SK-N-SH (cell line): Measurements from ENCODE around the gene PABPN1L. TPM values are rescaled to one million over a fixed set of nuclear protein-coding genes. Genes with fewer than 3 reads are reported as not detected.

Experiments
- CTCF ChIA-PET: fragments of 300-600, 350-600 bp; formaldehyde crosslinking; extraction: SDS; loops from one replicate; lab custom pipeline; 2021; lab: Yijun Ruan, JAX
- POLR2A ChIA-PET: fragments of 350-600 bp; sonication (Branson Sonifier 250); formaldehyde crosslinking; extraction: SDS; loops from one replicate; lab custom pipeline; 2020; ENCODE audit warnings: antibody characterized with exemption, inconsistent platforms; lab: Yijun Ruan, JAX
- DNase-seq: peaks from one replicate; pipeline ENCODE4 v3.0.0; 2012
- H2AFZ ChIP-seq: fragments of 200-600 bp; sonication (generic); 2 replicates; pipeline ENCODE4 v1.8.1; 2016; ENCODE audit warnings: antibody characterized with exemption, mild to moderate bottlenecking, low read depth
- H3F3A ChIP-seq: fragments of 200-600 bp; sonication (generic); replicated peaks from 2 replicates; pipeline ENCODE3; 2016; ENCODE audit warnings: antibody characterized with exemption, mild to moderate bottlenecking; ENCODE audit not compliant: insufficient read depth
- H3K27ac ChIP-seq, 2 experiments: fragments of 200-500 bp in 1 of 2; fragments of 200-600 bp in 1 of 2; sonication (Bioruptor generic) in 1 of 2; sonication (generic), shearing (Covaris generic) in 1 of 2; 2 replicates each; pipeline versions ENCODE4 v1.5.1 to v1.6.1; 2014 to 2016; ENCODE audit warnings: low read depth in 2 of 2, inconsistent platforms in 1 of 2, low read length in 1 of 2, mild to moderate bottlenecking in 1 of 2, mixed read lengths in 1 of 2
- H3K27me3 ChIP-seq: fragments of 200-600 bp; sonication (generic), shearing (Covaris generic); 2 replicates; pipeline ENCODE4 v1.6.1; 2016; ENCODE audit warnings: mixed run types; ENCODE audit not compliant: insufficient read depth
- H3K36me3 ChIP-seq, 2 experiments: fragments of 200-500 bp in 1 of 2; fragments of 200-600 bp in 1 of 2; sonication (Bioruptor generic) in 1 of 2; sonication (generic) in 1 of 2; replicated peaks in 1 of 2; 2 replicates each; pipeline versions ENCODE3 to v1.5.1; 2014 to 2016; ENCODE audit warnings: low read length in 1 of 2, mild to moderate bottlenecking in 1 of 2; ENCODE audit not compliant: insufficient read depth in 2 of 2, control insufficient read depth in 1 of 2
- H3K4me1 ChIP-seq, 2 experiments: fragments of 200-500 bp in 1 of 2; fragments of 200-600 bp in 1 of 2; sonication (Bioruptor generic) in 1 of 2; sonication (generic), shearing (Covaris generic) in 1 of 2; 2 replicates each; pipeline versions ENCODE4 v1.5.1 to v1.6.1; 2014 to 2016; ENCODE audit warnings: low read depth in 1 of 2, low read length in 1 of 2, mixed run types in 1 of 2; ENCODE audit not compliant: insufficient read depth in 2 of 2, control insufficient read depth in 1 of 2
- H3K4me2 ChIP-seq: fragments of 200-600 bp; sonication (generic), shearing (Covaris generic); 2 replicates; pipeline ENCODE4 v1.6.1; 2017; ENCODE audit warnings: mixed run types
- H3K4me3 ChIP-seq, 2 experiments: fragments of 200-500 bp in 1 of 2; fragments of 200-600 bp in 1 of 2; sonication (Bioruptor generic) in 1 of 2; sonication (generic), shearing (Covaris generic) in 1 of 2; 2 replicates each; pipeline versions ENCODE4 v1.5.1 to v1.8.1; 2014 to 2016; ENCODE audit warnings: low read depth in 2 of 2, inconsistent platforms in 1 of 2, low read length in 1 of 2, mild to moderate bottlenecking in 1 of 2, mixed read lengths in 1 of 2, moderate library complexity in 1 of 2
- H3K79me2 ChIP-seq: fragments of 200-600 bp; sonication (generic); 2 replicates; pipeline ENCODE4 v1.8.1; 2017; ENCODE audit warnings: mild to moderate bottlenecking; ENCODE audit not compliant: insufficient read depth
- H3K9ac ChIP-seq: fragments of 200-600 bp; sonication (generic); 2 replicates; pipeline ENCODE4 v1.6.1; 2017; ENCODE audit warnings: mixed run types
- H3K9me2 ChIP-seq: fragments of 200-600 bp; sonication (generic); 2 replicates; pipeline ENCODE4 v1.6.1; 2017; ENCODE audit warnings: mixed run types
- H3K9me3 ChIP-seq: fragments of 200-600 bp; sonication (generic); 2 replicates; pipeline ENCODE4 v1.6.1; 2017; ENCODE audit warnings: mixed run types, mild to moderate bottlenecking, moderate library complexity
- H4K20me1 ChIP-seq: fragments of 200-600 bp; sonication (generic); 2 replicates; pipeline ENCODE4 v1.6.1; 2017; ENCODE audit warnings: mild to moderate bottlenecking, mixed run types; ENCODE audit not compliant: insufficient read depth
- FOSL2 ChIP-seq: IDR thresholded peaks from 2 replicates; pipeline ENCODE4 v1.4.0; 2012; ENCODE audit warnings: low read depth, mild to moderate bottlenecking, moderate library complexity, borderline replicate concordance
- FOXJ3 ChIP-seq: sonication (generic); formaldehyde crosslinking; IDR thresholded peaks from 2 replicates; pipeline ENCODE4 v1.5.1; 2020; ENCODE audit warnings: mild to moderate bottlenecking, missing genetic modification reagents
- GATA2 ChIP-seq: sonication (generic); formaldehyde crosslinking; IDR thresholded peaks from 2 replicates; pipeline ENCODE4 v1.5.0; 2020; ENCODE audit warnings: mild to moderate bottlenecking, missing genetic modification reagents
- MEF2A ChIP-seq: IDR thresholded peaks from 2 replicates; pipeline ENCODE4 v1.4.0; 2012; ENCODE audit warnings: low read depth, borderline replicate concordance
- MXI1 ChIP-seq: IDR thresholded peaks from 2 replicates; pipeline ENCODE4 v1.6.1; 2012; ENCODE audit warnings: mild to moderate bottlenecking, low read depth, low read length, improper control_type of control experiment
- NFIC ChIP-seq: IDR thresholded peaks from 2 replicates; pipeline ENCODE4 v1.4.0; 2012; ENCODE audit warnings: borderline replicate concordance
- NRF1 ChIP-seq: IDR thresholded peaks from 2 replicates; pipeline ENCODE4 v1.6.1; 2012; ENCODE audit warnings: low read depth, mild to moderate bottlenecking, low read length
- POLR2AphosphoS5 ChIP-seq: IDR thresholded peaks from 2 replicates; pipeline ENCODE4 v1.6.1; 2012; ENCODE audit warnings: low read depth, low read length
- RCOR1 ChIP-seq: fragments of 150-350 bp; IDR thresholded peaks from 2 replicates; pipeline ENCODE4 v1.6.1; 2017; ENCODE audit warnings: antibody characterized with exemption, low read length
- TCF12 ChIP-seq: IDR thresholded peaks from 2 replicates; pipeline ENCODE4 v1.4.0; 2012
- TEAD4 ChIP-seq: IDR thresholded peaks from 2 replicates; pipeline ENCODE4 v1.4.0; 2012; ENCODE audit warnings: mild to moderate bottlenecking, borderline replicate concordance; ENCODE audit not compliant: insufficient read depth
- WGBS: methylation state at CpG from one replicate; pipeline ENCODE4 v1.1.6; 2017; ENCODE audit warnings: low lambda C conversion rate; 5-methylcytosine and 5-hydroxymethylcytosine counted together
- polyA plus RNA-seq, 3 experiments: library from polyadenylated mRNA; depleted of rRNA; stranded (reverse); fragments of >200 nt; gene quantifications; 2 replicates each; pipeline ENCODE4 v1.2.3, GENCODE V29; 2012
- TF ChIP-seq, protein P1 (sequence below): IDR thresholded peaks from 2 replicates; pipeline ENCODE4 v1.6.1; 2012; ENCODE audit warnings: mild to moderate bottlenecking, low read depth, low read length, moderate library complexity
- TF ChIP-seq, protein P2 (sequence below): fragments of 150-350 bp; IDR thresholded peaks from 2 replicates; pipeline ENCODE4 v1.6.1; 2017; ENCODE audit warnings: antibody characterized with exemption, low read length, low read depth, borderline replicate concordance

The PABPN1L gene
- polyA plus RNA-seq, 1 of the 3 experiments (the other 2 are of a cell fraction): not detected

DNA sequence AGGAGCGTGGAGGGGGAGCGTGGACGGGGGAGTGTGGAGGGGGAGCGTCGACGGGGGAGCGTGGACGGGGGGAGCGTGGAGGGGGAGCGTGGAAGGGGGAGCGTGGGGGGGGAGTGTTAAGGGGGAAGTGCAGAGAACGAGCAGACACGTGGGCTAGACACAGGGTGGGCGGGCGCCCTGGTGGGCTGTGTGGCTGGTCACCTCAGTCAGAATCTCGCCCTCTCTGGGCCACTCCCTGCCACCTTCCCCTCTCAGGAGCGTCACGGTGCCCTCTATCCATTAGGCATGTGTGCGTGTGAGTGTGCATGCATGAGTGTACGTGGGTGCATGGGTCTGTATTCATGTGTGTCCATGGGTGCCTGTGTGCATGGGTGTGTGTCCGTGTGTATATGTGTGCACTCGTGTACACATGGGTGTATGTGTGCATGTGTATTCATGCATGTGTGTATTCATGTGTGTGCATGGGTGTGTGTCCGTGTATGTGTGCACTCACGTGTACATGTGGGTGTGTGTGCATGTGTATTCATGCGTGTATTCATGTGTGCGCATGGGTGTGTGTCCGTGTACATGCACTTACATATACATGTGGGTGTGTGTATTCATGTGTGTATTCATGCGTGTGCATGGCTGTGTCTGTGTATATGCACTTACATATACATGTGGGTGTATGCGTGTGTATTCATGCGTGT is 49.3 kb upstream of the PABPN1L start:
- POLR2A ChIA-PET: no interaction called here
- WGBS: 61% methylated on average over 21 of the region's 30 CpGs
- Histone ChIP-seq H2AFZ (no peak overlapping the region), H3K9me2 (no peaks in the 10 kb centered on the region), H3K4me2 (no peak overlapping the region), H3K9me3 (no peaks in the 10 kb centered on the region), H3F3A (peaks cover 4% of the 10 kb centered on the region), H3K79me2 (no peaks in the 10 kb centered on the region), H3K4me3 (no peak overlapping the region), H3K36me3 (no peaks in the 10 kb centered on the region), H4K20me1 (no peaks in the 10 kb centered on the region), H3K27ac (no peak overlapping the region)
- DNase-seq: no peak
- CTCF ChIA-PET: no interaction called here
- no peak for TF ChIP-seq TEAD4
- TF ChIP-seq FOXJ3: no peak
- TF ChIP-seq, protein P1, sequence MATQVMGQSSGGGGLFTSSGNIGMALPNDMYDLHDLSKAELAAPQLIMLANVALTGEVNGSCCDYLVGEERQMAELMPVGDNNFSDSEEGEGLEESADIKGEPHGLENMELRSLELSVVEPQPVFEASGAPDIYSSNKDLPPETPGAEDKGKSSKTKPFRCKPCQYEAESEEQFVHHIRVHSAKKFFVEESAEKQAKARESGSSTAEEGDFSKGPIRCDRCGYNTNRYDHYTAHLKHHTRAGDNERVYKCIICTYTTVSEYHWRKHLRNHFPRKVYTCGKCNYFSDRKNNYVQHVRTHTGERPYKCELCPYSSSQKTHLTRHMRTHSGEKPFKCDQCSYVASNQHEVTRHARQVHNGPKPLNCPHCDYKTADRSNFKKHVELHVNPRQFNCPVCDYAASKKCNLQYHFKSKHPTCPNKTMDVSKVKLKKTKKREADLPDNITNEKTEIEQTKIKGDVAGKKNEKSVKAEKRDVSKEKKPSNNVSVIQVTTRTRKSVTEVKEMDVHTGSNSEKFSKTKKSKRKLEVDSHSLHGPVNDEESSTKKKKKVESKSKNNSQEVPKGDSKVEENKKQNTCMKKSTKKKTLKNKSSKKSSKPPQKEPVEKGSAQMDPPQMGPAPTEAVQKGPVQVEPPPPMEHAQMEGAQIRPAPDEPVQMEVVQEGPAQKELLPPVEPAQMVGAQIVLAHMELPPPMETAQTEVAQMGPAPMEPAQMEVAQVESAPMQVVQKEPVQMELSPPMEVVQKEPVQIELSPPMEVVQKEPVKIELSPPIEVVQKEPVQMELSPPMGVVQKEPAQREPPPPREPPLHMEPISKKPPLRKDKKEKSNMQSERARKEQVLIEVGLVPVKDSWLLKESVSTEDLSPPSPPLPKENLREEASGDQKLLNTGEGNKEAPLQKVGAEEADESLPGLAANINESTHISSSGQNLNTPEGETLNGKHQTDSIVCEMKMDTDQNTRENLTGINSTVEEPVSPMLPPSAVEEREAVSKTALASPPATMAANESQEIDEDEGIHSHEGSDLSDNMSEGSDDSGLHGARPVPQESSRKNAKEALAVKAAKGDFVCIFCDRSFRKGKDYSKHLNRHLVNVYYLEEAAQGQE: no peak
- TF ChIP-seq, protein P2, sequence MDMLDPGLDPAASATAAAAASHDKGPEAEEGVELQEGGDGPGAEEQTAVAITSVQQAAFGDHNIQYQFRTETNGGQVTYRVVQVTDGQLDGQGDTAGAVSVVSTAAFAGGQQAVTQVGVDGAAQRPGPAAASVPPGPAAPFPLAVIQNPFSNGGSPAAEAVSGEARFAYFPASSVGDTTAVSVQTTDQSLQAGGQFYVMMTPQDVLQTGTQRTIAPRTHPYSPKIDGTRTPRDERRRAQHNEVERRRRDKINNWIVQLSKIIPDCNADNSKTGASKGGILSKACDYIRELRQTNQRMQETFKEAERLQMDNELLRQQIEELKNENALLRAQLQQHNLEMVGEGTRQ: no peak
- TF ChIP-seq POLR2AphosphoS5: no peak
- TF ChIP-seq RCOR1: no peak
- no peak for TF ChIP-seq MXI1
- no peak for TF ChIP-seq MEF2A
- no peak for TF ChIP-seq FOSL2
- TF ChIP-seq, all 33 proteins: peak for 0
- Histone ChIP-seq H3K4me1 (peaks cover 3 to 8% of the 10 kb centered on the region in 2 experiments; a peak in 2 of 4 replicates), H3K9ac (no peak overlapping the region), H3K27me3 (peaks cover 28% of the 10 kb centered on the region)

DNA sequence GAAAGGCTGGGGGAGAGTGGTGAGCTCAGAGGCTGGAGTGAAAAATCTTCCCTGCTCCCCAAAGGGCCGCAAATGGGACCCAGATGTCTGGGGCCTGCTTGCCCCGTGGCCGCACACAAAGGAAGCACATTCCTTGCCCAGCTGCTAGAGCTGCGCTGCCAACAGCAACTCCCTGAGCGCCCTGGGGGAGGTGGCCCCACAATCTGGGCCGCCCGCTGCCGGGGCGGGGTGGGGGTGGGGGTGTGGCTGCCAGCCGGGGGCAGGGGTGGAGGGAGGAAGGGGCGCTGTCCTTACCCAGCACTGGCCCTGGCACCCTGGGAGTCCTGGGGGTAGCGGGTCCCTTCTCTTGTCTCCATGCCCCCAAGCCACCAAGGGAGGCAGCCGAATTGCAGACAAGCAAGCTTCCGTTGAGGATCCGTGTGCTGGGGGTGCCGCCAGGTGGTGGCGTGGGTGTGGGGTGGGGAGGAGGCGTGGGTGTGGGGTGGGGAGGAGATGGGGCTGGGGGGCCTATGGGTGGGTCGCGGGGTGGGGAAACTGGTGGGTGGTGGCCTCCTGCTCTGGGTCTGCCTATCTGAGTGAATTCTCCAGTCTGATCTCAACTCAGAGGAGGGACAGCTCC is 48.4 kb upstream of the PABPN1L start:
- H3K9me3 ChIP-seq: no peaks in the 10 kb centered on the region
- H3K9ac ChIP-seq: no peak overlapping the region
- H4K20me1 ChIP-seq: no peaks in the 10 kb centered on the region
- no peak overlapping the region for H3K27ac ChIP-seq
- peaks cover 4% of the 10 kb centered on the region for H3F3A ChIP-seq
- H3K36me3 ChIP-seq: no peaks in the 10 kb centered on the region
- DNase-seq: no peak
- H3K9me2 ChIP-seq: no peaks in the 10 kb centered on the region
- TF ChIP-seq TCF12 (peak; percentile 84), FOSL2 (no peak), NRF1 (no peak), GATA2 (CRISPR knock-in tag) (no peak), NFIC (no peak)
- 24% methylated on average over 8 of the region's 20 CpGs for WGBS
- H3K79me2 ChIP-seq: no peaks in the 10 kb centered on the region
- H3K4me3 ChIP-seq: no peak overlapping the region
- H2AFZ ChIP-seq: no peak overlapping the region
- no peak overlapping the region for H3K4me2 ChIP-seq
- CTCF ChIA-PET: interaction anchor here (1.0 kb wide), 1 partner anchor 57 kb away, joined by 3 read pairs; no protein-coding TSS in a partner anchor
- H3K27me3 ChIP-seq: peaks cover 28% of the 10 kb centered on the region
- peaks cover 0 to 6% of the 10 kb centered on the region in 2 experiments; a peak in 1 of 4 replicates for H3K4me1 ChIP-seq
- POLR2A ChIA-PET: no interaction called here
